Endothelial cell of umbilical vein (primary cell): ENCODE data around the gene ZBTB20. TPM values are rescaled to one million over a fixed set of nuclear protein-coding genes. Genes with fewer than 3 reads are reported as not detected.

Experiments
- BruUV-seq: library from RNA; stranded (reverse); fragments of 400-500 nt; replicated peaks from 2 replicates; lab custom pipeline; 2021; lab: Mats Ljungman, UMichigan
- CTCF ChIA-PET: fragments of 300-600, 350-600 bp; sonication (Branson Sonifier 250); formaldehyde crosslinking; loops from one replicate; lab custom pipeline; 2021; ENCODE audit warnings: antibody characterized with exemption, inconsistent platforms; lab: Charles Lee
- POLR2A ChIA-PET: fragments of 300-600, 350-600 bp; sonication (Branson Sonifier 250); formaldehyde crosslinking; loops from one replicate; lab custom pipeline; 2021; ENCODE audit warnings: antibody characterized with exemption, inconsistent platforms; lab: Charles Lee
- DNase-seq: peaks from one replicate; pipeline ENCODE4 v3.0.0-alpha.2; 2011; ENCODE audit warnings: low read depth, low spot score
- FAIRE-seq: peaks from 2 replicates; lab custom pipeline; 2011; peaks lifted over from hg19 to GRCh38; lab: Jason Lieb, UNC
- H2AFZ ChIP-seq: 2 replicates; pipeline ENCODE4 v1.6.0; 2012; ENCODE audit warnings: low read depth, low read length, control low read depth, inconsistent platforms
- H3K27ac ChIP-seq: 2 replicates; pipeline ENCODE4 v1.5.1; 2011; ENCODE audit warnings: low read depth, mild to moderate bottlenecking, control low read depth, low read length, moderate library complexity; ENCODE audit not compliant: insufficient read depth
- H3K27me3 ChIP-seq, 2 experiments: 2 replicates each; pipeline versions ENCODE4 v1.6.0 to v1.6.1; 2011; ENCODE audit warnings: low read length in 2 of 2, mixed read lengths in 1 of 2; ENCODE audit not compliant: control insufficient read depth in 2 of 2, insufficient read depth in 2 of 2
- H3K36me3 ChIP-seq, 2 experiments: 2 replicates in 1 of 2; 3 replicates in 1 of 2; pipeline ENCODE4 v1.5.1; 2011; ENCODE audit warnings: low read length in 2 of 2, mild to moderate bottlenecking in 1 of 2, moderate library complexity in 1 of 2; ENCODE audit not compliant: control insufficient read depth in 2 of 2, insufficient read depth in 2 of 2; ENCODE audit errors: extremely low read depth in 1 of 2
- H3K4me1 ChIP-seq: 3 replicates; pipeline ENCODE4 v1.5.1; 2011; ENCODE audit warnings: mild to moderate bottlenecking, low read length; ENCODE audit not compliant: control insufficient read depth, insufficient read depth; ENCODE audit errors: extremely low read depth
- H3K4me2 ChIP-seq: 2 replicates; pipeline ENCODE4 v1.6.1; 2011; ENCODE audit warnings: low read length, control low read depth, mixed read lengths; ENCODE audit not compliant: insufficient read depth
- H3K4me3 ChIP-seq, 3 experiments: fragments of 200-600 bp in 1 of 3; sonication (generic), shearing (Covaris generic) in 1 of 3; replicated peaks in 1 of 3; 2 replicates each; pipeline ENCODE4 v1.5.1; 2011 to 2016; ENCODE audit warnings: control low read depth in 3 of 3, low read length in 3 of 3, mild to moderate bottlenecking in 2 of 3, inconsistent platforms in 1 of 3, low read depth in 1 of 3, moderate library complexity in 1 of 3; ENCODE audit not compliant: insufficient read depth in 1 of 3
- H3K79me2 ChIP-seq: 2 replicates; pipeline ENCODE4 v1.6.0; 2012; ENCODE audit warnings: low read length, inconsistent platforms; ENCODE audit not compliant: control insufficient read depth, insufficient read depth
- H3K9ac ChIP-seq: replicated peaks from 2 replicates; pipeline ENCODE3; 2011; ENCODE audit warnings: low read length, control low read depth; ENCODE audit not compliant: insufficient read depth; ENCODE audit errors: extremely low read depth
- H3K9me1 ChIP-seq: replicated peaks from 3 replicates; pipeline ENCODE4 v1.6.0; 2011; ENCODE audit warnings: mild to moderate bottlenecking, low read length; ENCODE audit not compliant: control insufficient read depth, insufficient read depth; ENCODE audit errors: extremely low read depth
- H3K9me3 ChIP-seq: replicated peaks from 2 replicates; pipeline ENCODE4 v1.5.1; 2012; ENCODE audit warnings: low read length, inconsistent platforms; ENCODE audit not compliant: control insufficient read depth, insufficient read depth
- H4K20me1 ChIP-seq: replicated peaks from 2 replicates; pipeline ENCODE3; 2011; ENCODE audit warnings: mild to moderate bottlenecking, low read length; ENCODE audit not compliant: control insufficient read depth, insufficient read depth; ENCODE audit errors: extremely low read depth
- CTCF ChIP-seq, 2 donors: IDR thresholded peaks; 1 replicate in 1 of 2; 2 replicates in 1 of 2; pipeline ENCODE4 v1.5.1; 2011; ENCODE audit warnings: low read length in 2 of 2, mild to moderate bottlenecking in 2 of 2, moderate library complexity in 2 of 2, control low read depth in 1 of 2, inconsistent platforms in 1 of 2, low read depth in 1 of 2; ENCODE audit not compliant: insufficient read depth in 1 of 2; ENCODE audit errors: extremely low read depth in 1 of 2
- EZH2 ChIP-seq: IDR thresholded peaks from 2 replicates; pipeline ENCODE4 v1.6.1; 2012; ENCODE audit warnings: borderline replicate concordance, low read depth, mild to moderate bottlenecking, moderate library complexity, low read length, inconsistent platforms; ENCODE audit not compliant: severe bottlenecking
- FOS ChIP-seq: IDR thresholded peaks from 2 replicates; pipeline ENCODE4 v1.6.1; 2011; ENCODE audit warnings: mild to moderate bottlenecking, low read length, moderate library complexity, borderline replicate concordance; ENCODE audit not compliant: insufficient read depth
- GATA2 ChIP-seq: IDR thresholded peaks from 2 replicates; pipeline ENCODE4 v1.7.0; 2011; ENCODE audit warnings: low read depth, mild to moderate bottlenecking, moderate library complexity, mixed read lengths, low read length; ENCODE audit not compliant: insufficient read length, insufficient read depth
- JUN ChIP-seq: IDR thresholded peaks from 2 replicates; pipeline ENCODE4 v1.6.1; 2011; ENCODE audit warnings: borderline replicate concordance, low read depth; ENCODE audit not compliant: insufficient read length, insufficient read depth
- MAX ChIP-seq: IDR thresholded peaks from 2 replicates; pipeline ENCODE4 v1.6.1; 2011; ENCODE audit not compliant: insufficient read depth, insufficient read length
- MYC ChIP-seq: IDR thresholded peaks from one replicate; pipeline ENCODE4 v1.6.1; 2011; ENCODE audit warnings: mild to moderate bottlenecking, low read depth, low read length
- POLR2A ChIP-seq: IDR thresholded peaks from 2 replicates; pipeline ENCODE4 v1.6.1; 2012; ENCODE audit warnings: low read depth, mild to moderate bottlenecking, control low read depth, low read length
- POLR2AphosphoS5 ChIP-seq: IDR thresholded peaks from 2 replicates; pipeline ENCODE4 v1.6.1; 2012; ENCODE audit warnings: low read depth, mild to moderate bottlenecking, control low read depth, low read length, moderate library complexity; ENCODE audit not compliant: insufficient read depth
- dilution Hi-C: fragments of 300-500 bp; cut with MboI; formaldehyde crosslinking; loops from one replicate; pipeline ENCODE4 v1.15.0; 2019; ENCODE audit warnings: low sequenced_read_pairs; ENCODE audit not compliant: extremely low pct_ligation_motif_present
- intact Hi-C: fragments of 100-400 bp; cut with micrococcal nuclease; formaldehyde crosslinking; loops from one replicate; pipeline ENCODE4 v1.10.0; 2022
- polyA plus RNA-seq, 4 experiments: library from polyadenylated mRNA; depleted of rRNA in 3 of 4; stranded (reverse) in 3 of 4; unstranded in 1 of 4; fragments of >200 nt; gene quantifications; 2 replicates each; pipeline versions ENCODE4 v1.2.1 to v1.2.3, GENCODE V29; 2011 to 2012; ENCODE audit warnings: missing spikeins in 1 of 4
- total RNA-seq: library from RNA; stranded (reverse); gene quantifications from 2 replicates; pipeline ENCODE4 v1.2.3, GENCODE V29; 2021

The ZBTB20 gene
- total and polyA plus RNA-seq, 2 donors (not counting 3 experiments of a cell fraction or from before 2014, with no cell fraction given): 2.1 to 20.5 TPM

DNA sequence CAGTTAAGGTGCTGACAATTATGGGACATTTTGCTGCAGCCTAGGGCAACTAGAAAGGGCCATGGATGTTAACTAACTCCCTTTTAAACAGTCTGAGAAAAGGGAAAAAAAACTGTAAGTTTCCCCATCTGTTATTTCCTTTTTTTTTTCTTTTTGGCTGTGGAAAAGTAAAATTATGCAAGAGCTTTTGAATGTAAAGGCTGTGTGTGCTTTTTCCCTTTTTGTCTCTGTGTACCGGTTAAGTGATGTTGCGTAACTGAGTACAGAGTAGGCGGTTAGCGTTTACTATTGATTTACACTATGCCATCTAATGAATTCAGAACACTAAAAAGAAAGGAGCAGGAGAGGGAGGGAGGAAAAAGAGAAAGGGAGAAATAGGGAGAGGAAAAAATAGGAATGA lies 449.7 kb downstream of the ZBTB20 start:
- Histone ChIP-seq H3K9me1 (no peaks in the 10 kb centered on the region), H3K27ac (no peak overlapping the region), H2AFZ (no peak overlapping the region), H3K4me2 (no peak overlapping the region), H3K4me3 (no peak overlapping the region), H3K4me1 (no peaks in the 10 kb centered on the region), H3K27me3 (no peaks in the 10 kb centered on the region), H3K36me3 (no peaks in the 10 kb centered on the region), H3K9me3 (no peaks in the 10 kb centered on the region), H3K9ac (no peak overlapping the region), H3K79me2 (no peaks in the 10 kb centered on the region), H4K20me1 (no peaks in the 10 kb centered on the region)
- DNase-seq (no peak), FAIRE-seq (no peak)
- CTCF ChIA-PET: interaction anchor here (1.3 kb wide), 1 partner anchor 15 kb away, joined by 3 read pairs; no protein-coding TSS in a partner anchor
- dilution Hi-C loops: no loop called here
- no peak for TF ChIP-seq MYC
- TF ChIP-seq POLR2A: no peak
- no peak for TF ChIP-seq GATA2
- TF ChIP-seq CTCF (IDR thresholded peaks at IDR 0.05; ENCODE audit: extremely low read depth in 1 of 2, insufficient read depth in 1 of 2, low read depth in 1 of 2, low read length in 2 of 2): no peak
- no peak for TF ChIP-seq POLR2AphosphoS5
- TF ChIP-seq MAX: no peak
- TF ChIP-seq JUN: no peak
- TF ChIP-seq FOS: no peak
- no peak for TF ChIP-seq EZH2
- POLR2A ChIA-PET: no interaction called here
- no TSS peak for BruUV-seq
- intact Hi-C loops: no loop called here
